Endodermal cell (in vitro differentiated cells): Measurements from ENCODE around the gene TREML2. TPM values are rescaled to one million over a fixed set of nuclear protein-coding genes. Genes with fewer than 3 reads are reported as not detected.

Experiments
- DNase-seq: peaks from one replicate; pipeline ENCODE4 v3.0.0-alpha.2; 2017
- H3K27ac ChIP-seq: 2 replicates; pipeline ENCODE4 v1.5.1; 2013; ENCODE audit warnings: mild to moderate bottlenecking, low read depth, low read length, moderate library complexity
- H3K27me3 ChIP-seq: 2 replicates; pipeline ENCODE4 v1.6.1; 2013; ENCODE audit warnings: mild to moderate bottlenecking, low read length, moderate library complexity; ENCODE audit not compliant: insufficient read depth, control insufficient read depth, poor library complexity, severe bottlenecking
- H3K36me3 ChIP-seq: 2 replicates; pipeline ENCODE4 v1.7.0; 2013; ENCODE audit warnings: mild to moderate bottlenecking, low read length, moderate library complexity; ENCODE audit not compliant: control insufficient read depth, insufficient read depth
- H3K4me1 ChIP-seq: one replicate; pipeline ENCODE4 v1.7.0; 2013; ENCODE audit warnings: low read length; ENCODE audit not compliant: control insufficient read depth, insufficient read depth
- H3K4me3 ChIP-seq: 2 replicates; pipeline ENCODE4 v1.5.1; 2013; ENCODE audit warnings: mild to moderate bottlenecking, low read length, moderate library complexity
- H3K9ac ChIP-seq: 2 replicates; pipeline ENCODE4 v1.6.1; 2013; ENCODE audit warnings: mild to moderate bottlenecking, low read length, moderate library complexity; ENCODE audit not compliant: poor library complexity, severe bottlenecking; ENCODE audit errors: extremely low read depth
- H3K9me3 ChIP-seq: 2 replicates; pipeline ENCODE4 v1.6.1; 2013; ENCODE audit warnings: mild to moderate bottlenecking, low read length, moderate library complexity; ENCODE audit not compliant: control insufficient read depth
- H3K27ac Mint-ChIP-seq: 2 replicates; pipeline ENCODE4 v1.8.0; 2020; ENCODE audit warnings: mixed read lengths
- H3K27me3 Mint-ChIP-seq: 2 replicates; pipeline ENCODE4 v1.8.0; 2021; ENCODE audit warnings: mild to moderate bottlenecking, mixed read lengths; ENCODE audit not compliant: insufficient read depth
- H3K36me3 Mint-ChIP-seq: 2 replicates; pipeline ENCODE4 v1.8.0; 2020; ENCODE audit warnings: low read depth, mixed read lengths
- H3K4me1 Mint-ChIP-seq: 2 replicates; pipeline ENCODE4 v1.8.0; 2020; ENCODE audit warnings: mixed read lengths
- H3K4me3 Mint-ChIP-seq: 2 replicates; pipeline ENCODE4 v1.8.0; 2020; ENCODE audit warnings: mild to moderate bottlenecking, moderate library complexity, mixed read lengths
- H3K9me3 Mint-ChIP-seq: 2 replicates; pipeline ENCODE4 v1.8.0; 2020; ENCODE audit warnings: mild to moderate bottlenecking, mixed read lengths
- WGBS, 2 experiments: methylation state at CpG; one replicate each; pipeline versions ENCODE4 v1.1.5 to v1.1.7; 2013; ENCODE audit warnings: missing lambda C conversion rate in 2 of 2, mixed read lengths in 1 of 2; ENCODE audit not compliant: insufficient coverage in 1 of 2, insufficient read length in 1 of 2; 5-methylcytosine and 5-hydroxymethylcytosine counted together
- total RNA-seq, 2 donors: library from RNA; stranded (reverse); fragmentation: NEBNext Ultra II Directional in 1 of 2; extraction: Animal tissue kit (Norgen Biotek cat#: 25700) in 1 of 2; gene quantifications; 2 replicates in 1 of 2; 3 replicates in 1 of 2; pipeline ENCODE4 v1.2.1, GENCODE V29; 2021
- TF ChIP-seq, protein P1 (sequence below): fragments of 200-600 bp; sonication (generic); conservative IDR thresholded peaks from 2 replicates; pipeline ENCODE4 v1.5.0; 2021; ENCODE audit warnings: antibody characterized with exemption, mild to moderate bottlenecking

The TREML2 gene
- total RNA-seq, 2 donors from 2014 or later: not detected

GRCh38 chr6:41216616-41217015 lies 15.7 kb upstream of the TREML2 start:
- no peak overlapping the region for H3K4me3 ChIP-seq
- peaks cover 30% of the 10 kb centered on the region for H3K9me3 ChIP-seq
- peaks cover 3% of the 10 kb centered on the region for H3K27me3 ChIP-seq
- H3K4me1 ChIP-seq: no peaks in the 10 kb centered on the region
- Mint-ChIP-seq H3K4me1 (no peaks in the 10 kb centered on the region), H3K27me3 (peaks cover 15% of the 10 kb centered on the region), H3K27ac (no peak overlapping the region), H3K9me3 (peaks cover 26% of the 10 kb centered on the region), H3K36me3 (no peaks in the 10 kb centered on the region), H3K4me3 (no peak overlapping the region)
- 78 to 90% methylated on average over 3 to 5 of the region's 5 CpGs for WGBS, 2 experiments
- H3K36me3 ChIP-seq: no peaks in the 10 kb centered on the region
- H3K9ac ChIP-seq: no peak overlapping the region
- no peak overlapping the region for H3K27ac ChIP-seq
- no peak for DNase-seq
- TF ChIP-seq, protein P1, sequence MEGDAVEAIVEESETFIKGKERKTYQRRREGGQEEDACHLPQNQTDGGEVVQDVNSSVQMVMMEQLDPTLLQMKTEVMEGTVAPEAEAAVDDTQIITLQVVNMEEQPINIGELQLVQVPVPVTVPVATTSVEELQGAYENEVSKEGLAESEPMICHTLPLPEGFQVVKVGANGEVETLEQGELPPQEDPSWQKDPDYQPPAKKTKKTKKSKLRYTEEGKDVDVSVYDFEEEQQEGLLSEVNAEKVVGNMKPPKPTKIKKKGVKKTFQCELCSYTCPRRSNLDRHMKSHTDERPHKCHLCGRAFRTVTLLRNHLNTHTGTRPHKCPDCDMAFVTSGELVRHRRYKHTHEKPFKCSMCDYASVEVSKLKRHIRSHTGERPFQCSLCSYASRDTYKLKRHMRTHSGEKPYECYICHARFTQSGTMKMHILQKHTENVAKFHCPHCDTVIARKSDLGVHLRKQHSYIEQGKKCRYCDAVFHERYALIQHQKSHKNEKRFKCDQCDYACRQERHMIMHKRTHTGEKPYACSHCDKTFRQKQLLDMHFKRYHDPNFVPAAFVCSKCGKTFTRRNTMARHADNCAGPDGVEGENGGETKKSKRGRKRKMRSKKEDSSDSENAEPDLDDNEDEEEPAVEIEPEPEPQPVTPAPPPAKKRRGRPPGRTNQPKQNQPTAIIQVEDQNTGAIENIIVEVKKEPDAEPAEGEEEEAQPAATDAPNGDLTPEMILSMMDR: no peak

DNA sequence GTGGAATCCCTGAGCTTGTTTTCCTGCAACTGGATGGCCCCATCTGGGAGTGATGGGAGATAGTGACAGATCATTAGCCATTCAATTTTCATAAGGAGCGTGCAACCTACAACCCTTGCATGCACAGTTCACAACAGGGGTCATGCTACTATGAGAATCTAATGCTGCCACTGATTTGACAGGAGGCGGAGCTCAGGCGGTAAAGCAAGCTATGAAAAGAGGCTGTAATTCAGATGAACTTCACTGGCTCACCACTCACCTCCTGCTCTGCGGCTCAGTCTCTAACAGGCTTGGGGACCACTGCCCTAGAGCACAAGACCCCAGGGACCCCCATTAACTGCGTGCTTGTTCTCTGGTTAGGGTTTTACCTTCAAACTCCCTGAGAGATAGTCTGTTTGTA lies 14.8 kb upstream of the TREML2 start:
- 90 to 93% methylated on average over 5 of the region's 5 CpGs for WGBS, 2 experiments
- peaks cover 30% of the 10 kb centered on the region for H3K9me3 ChIP-seq

GRCh38 chr6:41214559-41215238 lies 13.8 kb upstream of the TREML2 start:
- Histone ChIP-seq H3K4me1 (no peaks in the 10 kb centered on the region), H3K9me3 (peaks cover 21% of the 10 kb centered on the region), H3K4me3 (no peak overlapping the region), H3K9ac (no peak overlapping the region), H3K36me3 (no peaks in the 10 kb centered on the region), H3K27ac (no peak overlapping the region), H3K27me3 (peaks cover 7% of the 10 kb centered on the region)
- peaks cover 17% of the 10 kb centered on the region for H3K9me3 Mint-ChIP-seq
- TF ChIP-seq, protein P1: no peak
- no peak for DNase-seq
- WGBS, 2 experiments: 87 to 91% methylated on average over 8 to 9 of the region's 9 CpGs
- H3K4me3 Mint-ChIP-seq: no peak overlapping the region
- H3K4me1 Mint-ChIP-seq: no peaks in the 10 kb centered on the region
- H3K36me3 Mint-ChIP-seq: no peaks in the 10 kb centered on the region
- H3K27ac Mint-ChIP-seq: no peak overlapping the region
- peaks cover 13% of the 10 kb centered on the region for H3K27me3 Mint-ChIP-seq

More for the DNA sequence above, 14.8 kb upstream of the TREML2 start:
- Mint-ChIP-seq H3K36me3 (no peaks in the 10 kb centered on the region), H3K27ac (no peak overlapping the region), H3K4me1 (no peaks in the 10 kb centered on the region), H3K9me3 (peaks cover 26% of the 10 kb centered on the region), H3K4me3 (no peak overlapping the region), H3K27me3 (peaks cover 18% of the 10 kb centered on the region)
- TF ChIP-seq, protein P1: no peak
- no peak for DNase-seq
- H3K9ac ChIP-seq: no peak overlapping the region
- H3K4me3 ChIP-seq: no peak overlapping the region
- no peaks in the 10 kb centered on the region for H3K36me3 ChIP-seq
- peaks cover 7% of the 10 kb centered on the region for H3K27me3 ChIP-seq
- H3K27ac ChIP-seq: no peak overlapping the region
- H3K4me1 ChIP-seq: no peaks in the 10 kb centered on the region
